GM12892 (cell line): ENCODE data around the gene PSAPL1.

Experiments
- POLR2A ChIP-seq: IDR thresholded peaks from 2 replicates; pipeline ENCODE4 v1.6.1; 2011; ENCODE audit warnings: low read depth, low read length, control low read depth
- POLR2AphosphoS5 ChIP-seq: IDR thresholded peaks from 2 replicates; pipeline ENCODE4 v1.6.1; 2011; ENCODE audit warnings: low read depth, low read length, control low read depth

DNA sequence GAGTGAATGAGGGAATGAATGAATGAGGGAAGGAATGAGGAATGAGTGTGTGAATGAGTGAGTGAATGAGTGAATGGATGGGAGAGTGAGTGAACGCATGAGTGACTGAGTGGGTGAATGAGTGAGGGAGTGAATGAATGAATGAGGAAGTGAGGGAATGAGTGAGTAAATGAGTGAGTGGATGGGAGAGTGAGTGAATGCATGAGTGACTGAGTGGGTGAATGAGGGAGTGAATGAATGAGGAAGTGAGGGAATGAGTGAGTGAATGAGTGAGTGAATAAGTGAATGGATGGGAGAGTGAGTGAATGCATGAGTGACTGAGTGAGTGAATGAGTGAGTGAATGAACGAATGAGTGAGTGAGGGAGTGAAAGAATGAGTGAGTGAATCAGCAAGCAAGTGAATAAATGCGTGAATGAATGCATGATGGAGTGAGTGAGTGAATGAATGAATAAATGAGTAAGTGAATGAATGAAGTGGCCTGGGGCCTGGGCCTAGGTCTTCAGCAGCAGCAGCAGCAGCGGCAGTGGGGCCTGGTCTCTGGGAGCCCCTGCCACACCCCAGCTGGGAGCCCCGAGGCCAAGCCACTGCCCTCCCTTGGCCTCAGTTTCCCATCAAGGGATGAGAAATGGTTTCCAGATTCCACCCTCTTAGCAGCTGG lies 16.2 kb upstream of the PSAPL1 start:
- no peak for TF ChIP-seq POLR2A
- no peak for TF ChIP-seq POLR2AphosphoS5
